Duodenal mucosa (tissue), 2 donors: Measurements from ENCODE around the gene MAEA.
"Not testable (repeated sequence)": the region's sequence is repeated elsewhere in the genome, so short reads cannot be mapped to it uniquely, and the experiment has no call there.

Source experiments
- H3K27ac ChIP-seq: one replicate; pipeline ENCODE4 v1.7.0; 2013; ENCODE audit warnings: low read depth, low read length
- H3K27me3 ChIP-seq, 2 donors: one replicate each; pipeline ENCODE4 v1.7.0; 2013; ENCODE audit warnings: low read length in 2 of 2, control low read depth in 1 of 2; ENCODE audit not compliant: insufficient read depth in 2 of 2, control insufficient read depth in 1 of 2
- H3K36me3 ChIP-seq, 2 donors: one replicate each; pipeline ENCODE4 v1.7.0; 2013; ENCODE audit warnings: low read length in 2 of 2, control low read depth in 1 of 2; ENCODE audit not compliant: insufficient read depth in 2 of 2, control insufficient read depth in 1 of 2
- H3K4me1 ChIP-seq, 2 donors: one replicate each; pipeline ENCODE4 v1.7.0; 2013; ENCODE audit warnings: low read length in 2 of 2, control low read depth in 1 of 2; ENCODE audit not compliant: insufficient read depth in 2 of 2, control insufficient read depth in 1 of 2
- H3K4me3 ChIP-seq, 2 donors: one replicate each; pipeline ENCODE4 v1.7.0; 2013; ENCODE audit warnings: low read length in 2 of 2, low read depth in 1 of 2
- H3K9ac ChIP-seq, 2 donors: one replicate each; pipeline ENCODE4 v1.7.0; 2013; ENCODE audit warnings: low read length in 2 of 2, low read depth in 1 of 2
- H3K9me3 ChIP-seq, 2 donors: one replicate each; pipeline ENCODE4 v1.7.0; 2013; ENCODE audit warnings: low read length in 2 of 2, control low read depth in 1 of 2; ENCODE audit not compliant: control insufficient read depth in 1 of 2

Gene MAEA

GRCh38 chr4:1328267-1329155 is 38.8 kb downstream of the MAEA start:
- Histone ChIP-seq H3K9me3 (no peaks in the 10 kb centered on the region), H3K4me1 (no peaks in the 10 kb centered on the region), H3K27me3 (no peaks in the 10 kb centered on the region), H3K36me3 (peaks cover 20 to 92% of the 10 kb centered on the region in 2 donors), H3K27ac (no peak overlapping the region), H3K9ac (no peak overlapping the region), H3K4me3 (no peak overlapping the region)

GRCh38 chr4:1329408-1330371 is 40.0 kb downstream of the MAEA start:
- Histone ChIP-seq H3K9me3 (no peaks in the 10 kb centered on the region), H3K36me3 (peaks cover 23 to 87% of the 10 kb centered on the region in 2 donors), H3K4me1 (no peaks in the 10 kb centered on the region), H3K27me3 (no peaks in the 10 kb centered on the region), H3K4me3 (no peak overlapping the region), H3K27ac (no peak overlapping the region), H3K9ac (no peak overlapping the region)

GRCh38 chr4:1330761-1331590 is 41.3 kb downstream of the MAEA start:
- Histone ChIP-seq H3K4me1 (no peaks in the 10 kb centered on the region), H3K9ac (no peak overlapping the region), H3K4me3 (peak overlapping the region in 1 of 2 donors; percentile 16), H3K27ac (no peak overlapping the region), H3K27me3 (no peaks in the 10 kb centered on the region), H3K9me3 (no peaks in the 10 kb centered on the region), H3K36me3 (peaks cover 19 to 82% of the 10 kb centered on the region in 2 donors)

GRCh38 chr4:1331591-1332353 is 42.1 kb downstream of the MAEA start:
- Histone ChIP-seq H3K4me3 (peak overlapping the region in 1 of 2 donors; percentile 16), H3K27ac (no peak overlapping the region), H3K4me1 (no peaks in the 10 kb centered on the region), H3K27me3 (no peaks in the 10 kb centered on the region), H3K9ac (no peak overlapping the region), H3K36me3 (peaks cover 24 to 82% of the 10 kb centered on the region in 2 donors), H3K9me3 (no peaks in the 10 kb centered on the region)

GRCh38 chr4:1332686-1333085 is 43.0 kb downstream of the MAEA start:
- Histone ChIP-seq H3K36me3 (peaks cover 33 to 82% of the 10 kb centered on the region in 2 donors), H3K4me1 (no peaks in the 10 kb centered on the region), H3K4me3 (no peak overlapping the region), H3K9ac (no peak overlapping the region), H3K27me3 (no peaks in the 10 kb centered on the region), H3K27ac (no peak overlapping the region), H3K9me3 (no peaks in the 10 kb centered on the region)

- H3K9ac ChIP-seq: no peak overlapping the region
- H3K4me3 ChIP-seq: no peak overlapping the region
- no peaks in the 10 kb centered on the region for H3K27me3 ChIP-seq
- H3K27ac ChIP-seq: no peak overlapping the region
- H3K9me3 ChIP-seq: no peaks in the 10 kb centered on the region
- peaks cover 34 to 82% of the 10 kb centered on the region in 2 donors for H3K36me3 ChIP-seq
- H3K4me1 ChIP-seq: no peaks in the 10 kb centered on the region
These were observed 43.6 kb downstream of the MAEA start for GRCh38 chr4:1333256-1333655.

GRCh38 chr4:1333851-1334578 is 44.3 kb downstream of the MAEA start:
- H3K9ac ChIP-seq, H3K4me3 ChIP-seq, H3K27me3 ChIP-seq, H3K27ac ChIP-seq, H3K4me1 ChIP-seq, H3K9me3 ChIP-seq: not testable (repeated sequence)
- peaks cover 33 to 82% of the 10 kb centered on the region in 2 donors for H3K36me3 ChIP-seq

- Histone ChIP-seq H3K27me3 (no peaks in the 10 kb centered on the region), H3K9ac (no peak overlapping the region), H3K4me3 (no peak overlapping the region), H3K27ac (no peak overlapping the region), H3K36me3 (peaks cover 38 to 82% of the 10 kb centered on the region in 2 donors), H3K4me1 (no peaks in the 10 kb centered on the region), H3K9me3 (no peaks in the 10 kb centered on the region)
These were observed 44.8 kb downstream of the MAEA start for GRCh38 chr4:1334579-1334895.
